GM08714 (cell line): ENCODE results near the gene CRYBB3.

ENCODE experiments used
- H3K4me3 ChIP-seq: fragments of 200-500 bp; sonication (Bioruptor generic); 2 replicates; pipeline ENCODE4 v1.5.1; 2014; ENCODE audit warnings: mild to moderate bottlenecking, low read length, inconsistent platforms
- ZNF274 ChIP-seq: IDR thresholded peaks from 2 replicates; pipeline ENCODE4 v1.6.1; 2012; ENCODE audit warnings: mild to moderate bottlenecking, low read depth, low read length

CRYBB3 gene

GRCh38 chr22:25199731-25200520, at the start of gene CRYBB3:
Gene CRYBB3, plus strand, starts transcription at chr22:25199858. Its CDS starts 1,539 bp downstream, at chr22:25201397.
- H3K4me3 ChIP-seq, result no peak within 1 kb of the TSS
- TF ChIP-seq ZNF274, result no peak

- H3K4me3 ChIP-seq, result no peak overlapping the region
- TF ChIP-seq ZNF274, result no peak
Observed at GRCh38 chr22:25153961-25154666, 45.5 kb upstream of the CRYBB3 start.

GRCh38 chr22:25154667-25154999, 45.0 kb upstream of the CRYBB3 start:
- no peak for TF ChIP-seq ZNF274
- H3K4me3 ChIP-seq, result no peak overlapping the region

GRCh38 chr22:25156736-25157135, 42.9 kb upstream of the CRYBB3 start:
- H3K4me3 ChIP-seq, result no peak overlapping the region
- TF ChIP-seq ZNF274, result no peak

GRCh38 chr22:25159028-25159427, 40.6 kb upstream of the CRYBB3 start:
- no peak for TF ChIP-seq ZNF274
- no peak overlapping the region for H3K4me3 ChIP-seq

GRCh38 chr22:25160120-25160996, 39.3 kb upstream of the CRYBB3 start:
- no peak for TF ChIP-seq ZNF274
- no peak overlapping the region for H3K4me3 ChIP-seq

GRCh38 chr22:25161017-25161915, 38.4 kb upstream of the CRYBB3 start:
- TF ChIP-seq ZNF274, result no peak
- H3K4me3 ChIP-seq, result no peak overlapping the region

- TF ChIP-seq ZNF274, result no peak
- H3K4me3 ChIP-seq, result no peak overlapping the region
Observed at GRCh38 chr22:25161916-25162530, 37.6 kb upstream of the CRYBB3 start.

- H3K4me3 ChIP-seq, result no peak overlapping the region
- TF ChIP-seq ZNF274, result no peak
Observed at GRCh38 chr22:25162561-25162960, 37.1 kb upstream of the CRYBB3 start.

- no peak for TF ChIP-seq ZNF274
- H3K4me3 ChIP-seq, result no peak overlapping the region
Observed at GRCh38 chr22:25165785-25166184, 33.9 kb upstream of the CRYBB3 start.

- TF ChIP-seq ZNF274, result no peak
- H3K4me3 ChIP-seq, result no peak overlapping the region
Observed at GRCh38 chr22:25166266-25167040, 33.2 kb upstream of the CRYBB3 start.

- no peak for TF ChIP-seq ZNF274
- H3K4me3 ChIP-seq, result no peak overlapping the region
Observed at GRCh38 chr22:25167082-25167481, 32.6 kb upstream of the CRYBB3 start.
